ENCODE results near the gene MAPK8.

Gene MAPK8

GRCh38 chr10:48473704-48474103 lies 167.2 kb downstream of the MAPK8 start:
- no peak for DNase-seq (ENCODE audit: low read depth)
- no peak overlapping the region for H3K4me3 ChIP-seq (ENCODE audit: low read depth, low read length)
- TF ChIP-seq CTCF (IDR thresholded peaks at IDR 0.05; ENCODE audit: low read depth, low read length, missing control alignments) = no peak

- no peak for DNase-seq (ENCODE audit: low read depth)
- no peak for TF ChIP-seq CTCF (IDR thresholded peaks at IDR 0.05; ENCODE audit: low read depth, low read length, missing control alignments)
- no peak overlapping the region for H3K4me3 ChIP-seq (ENCODE audit: low read depth, low read length)
Measured at GRCh38 chr10:48474765-48475365, 168.4 kb downstream of the MAPK8 start.

- DNase-seq (ENCODE audit: low read depth) = no peak
- H3K4me3 ChIP-seq (ENCODE audit: low read depth, low read length) = no peak overlapping the region
- no peak for TF ChIP-seq CTCF (IDR thresholded peaks at IDR 0.05; ENCODE audit: low read depth, low read length, missing control alignments)
Measured at GRCh38 chr10:48475943-48476278, 169.4 kb downstream of the MAPK8 start.

DNA sequence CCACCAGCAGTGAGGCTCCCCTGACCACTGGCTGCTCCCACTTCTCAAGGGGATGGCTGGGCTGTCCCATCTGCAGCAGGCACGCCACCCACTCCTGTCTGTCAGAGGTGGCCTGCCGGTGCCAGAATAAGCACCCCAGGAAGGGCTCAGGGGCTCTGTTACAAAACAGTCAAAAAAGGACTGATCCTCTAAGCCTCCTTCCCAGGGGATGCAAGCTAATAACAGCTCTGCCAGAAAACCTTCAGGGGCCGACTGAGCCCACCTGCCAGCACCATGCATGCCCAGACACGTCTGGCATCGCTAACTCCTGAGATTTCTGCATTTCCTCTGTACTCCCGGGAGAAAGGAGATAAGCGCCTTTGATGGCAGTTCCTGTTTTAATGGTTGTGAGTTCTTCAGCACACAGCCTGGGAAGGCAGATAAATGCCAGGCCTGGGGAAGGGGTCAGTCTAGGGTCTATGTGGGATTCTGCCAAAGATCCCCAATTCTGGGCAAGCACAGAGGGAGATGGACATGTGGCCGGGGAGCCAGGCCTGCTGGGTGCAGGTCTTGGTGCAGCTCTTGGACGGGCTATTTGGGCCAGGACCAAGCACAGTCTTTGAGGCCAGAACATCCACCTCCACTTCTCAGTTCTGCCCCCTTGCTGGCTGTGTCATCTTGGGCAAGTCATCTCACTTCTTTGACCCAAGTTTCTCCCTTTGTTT lies 170.0 kb downstream of the MAPK8 start:
- H3K4me3 ChIP-seq (ENCODE audit: low read depth, low read length) = no peak overlapping the region
- TF ChIP-seq CTCF (IDR thresholded peaks at IDR 0.05; ENCODE audit: low read depth, low read length, missing control alignments) = no peak
- no peak for DNase-seq (ENCODE audit: low read depth)

DNA sequence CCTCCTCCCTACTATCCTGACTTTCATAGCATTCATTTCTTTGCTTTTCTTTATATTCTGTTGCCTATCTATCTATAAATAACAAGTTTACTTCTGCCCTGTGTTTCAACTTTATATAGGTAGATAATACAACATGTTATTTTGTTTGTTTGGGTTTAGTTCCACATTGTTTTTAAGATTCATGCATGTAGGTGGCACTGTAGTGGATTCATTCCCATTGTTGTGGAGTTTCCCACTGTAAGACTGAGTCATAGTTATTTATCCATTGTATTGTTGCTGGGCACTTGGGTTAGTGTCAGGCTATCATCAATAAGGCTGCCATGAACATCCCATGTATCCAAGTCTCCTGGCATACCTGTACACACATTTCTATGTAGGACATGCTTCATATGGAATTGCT lies 170.7 kb downstream of the MAPK8 start:
- no peak overlapping the region for H3K4me3 ChIP-seq (ENCODE audit: low read depth, low read length)
- TF ChIP-seq CTCF (IDR thresholded peaks at IDR 0.05; ENCODE audit: low read depth, low read length, missing control alignments) = no peak
- no peak for DNase-seq (ENCODE audit: low read depth)

- no peak for TF ChIP-seq CTCF (IDR thresholded peaks at IDR 0.05; ENCODE audit: low read depth, low read length, missing control alignments)
- no peak overlapping the region for H3K4me3 ChIP-seq (ENCODE audit: low read depth, low read length)
- no peak for DNase-seq (ENCODE audit: low read depth)
Measured at GRCh38 chr10:48477616-48478015, 171.1 kb downstream of the MAPK8 start.

DNA sequence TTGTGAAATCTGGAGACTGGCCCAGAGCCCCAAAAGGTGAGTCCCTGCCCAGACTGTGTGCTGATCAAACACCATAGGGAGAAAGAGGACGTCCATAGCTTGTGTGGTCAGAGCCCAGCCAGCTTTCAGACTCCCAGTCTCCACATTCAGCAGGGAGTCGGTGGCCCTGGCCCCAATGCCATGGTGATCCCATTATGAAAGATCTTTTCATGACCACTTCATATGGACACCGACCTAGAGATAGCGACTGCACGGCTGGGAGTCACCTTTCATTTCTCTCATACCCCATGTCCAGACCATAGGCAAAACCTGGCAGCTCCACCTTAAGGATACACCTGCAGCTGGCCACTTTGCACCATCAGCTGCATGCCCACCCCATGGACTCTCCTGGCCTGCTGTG lies 172.0 kb downstream of the MAPK8 start:
- TF ChIP-seq CTCF (IDR thresholded peaks at IDR 0.05; ENCODE audit: low read depth, low read length, missing control alignments) = no peak
- DNase-seq (ENCODE audit: low read depth) = no peak
- H3K4me3 ChIP-seq (ENCODE audit: low read depth, low read length) = no peak overlapping the region
